Memory B cell (primary cell): ENCODE data around the gene MYLK.

Experiments used
- ATAC-seq: fragments of 150-1000 bp; cut with Tn5 transposase; 2 replicates; pipeline ENCODE4 v1.10.0; 2021; ENCODE audit warnings: low read depth, mild to moderate bottlenecking, moderate library complexity
- DNase-seq, 2 donors: peaks; one replicate each; pipeline ENCODE4 v3.0.0; 2022; ENCODE audit warnings: low spot score in 2 of 2
- H3K27ac Mint-ChIP-seq: one replicate; pipeline ENCODE4 v1.8.0; 2022; ENCODE audit warnings: mild to moderate bottlenecking, moderate library complexity, mixed read lengths
- H3K27me3 Mint-ChIP-seq: one replicate; pipeline ENCODE4 v1.8.0; 2022; ENCODE audit warnings: mixed read lengths
- H3K36me3 Mint-ChIP-seq: one replicate; pipeline ENCODE4 v1.8.0; 2022; ENCODE audit warnings: mild to moderate bottlenecking, mixed read lengths
- H3K4me1 Mint-ChIP-seq: one replicate; pipeline ENCODE4 v1.8.0; 2022; ENCODE audit warnings: mixed read lengths
- H3K4me3 Mint-ChIP-seq: one replicate; pipeline ENCODE4 v1.8.0; 2022; ENCODE audit warnings: mild to moderate bottlenecking, moderate library complexity, mixed read lengths
- H3K9me3 Mint-ChIP-seq: one replicate; pipeline ENCODE4 v1.8.0; 2022; ENCODE audit warnings: mixed read lengths

The MYLK gene

GRCh38 chr3:123678108-123678511 is 206.0 kb downstream of the MYLK start:
- Mint-ChIP-seq H3K27me3 (peaks cover 17% of the 10 kb centered on the region), H3K4me1 (no peaks in the 10 kb centered on the region), H3K36me3 (no peaks in the 10 kb centered on the region), H3K27ac (no peak overlapping the region), H3K9me3 (no peaks in the 10 kb centered on the region), H3K4me3 (no peak overlapping the region)
- ATAC-seq = no peak
- DNase-seq = no peak

GRCh38 chr3:123672429-123673146 is 211.5 kb downstream of the MYLK start:
- Mint-ChIP-seq H3K27ac (no peak overlapping the region), H3K36me3 (no peaks in the 10 kb centered on the region), H3K4me1 (peaks cover 4% of the 10 kb centered on the region), H3K27me3 (peaks cover 18% of the 10 kb centered on the region), H3K9me3 (no peaks in the 10 kb centered on the region), H3K4me3 (no peak overlapping the region)
- ATAC-seq (no peak), DNase-seq (no peak)

- Mint-ChIP-seq H3K36me3 (no peaks in the 10 kb centered on the region), H3K27me3 (peaks cover 25% of the 10 kb centered on the region), H3K9me3 (no peaks in the 10 kb centered on the region), H3K4me1 (peaks cover 8% of the 10 kb centered on the region), H3K27ac (no peak overlapping the region), H3K4me3 (no peak overlapping the region)
- DNase-seq = no peak
- ATAC-seq = no peak
Measured at GRCh38 chr3:123670743-123671142, 213.4 kb downstream of the MYLK start.

- H3K27me3 Mint-ChIP-seq = peaks cover 24% of the 10 kb centered on the region
- H3K9me3 Mint-ChIP-seq = no peaks in the 10 kb centered on the region
- no peaks in the 10 kb centered on the region for H3K36me3 Mint-ChIP-seq
- ATAC-seq = no peak
- DNase-seq = no peak
- H3K27ac Mint-ChIP-seq = no peak overlapping the region
- H3K4me3 Mint-ChIP-seq = no peak overlapping the region
- H3K4me1 Mint-ChIP-seq = peaks cover 10% of the 10 kb centered on the region
Measured at GRCh38 chr3:123668906-123669305, 215.2 kb downstream of the MYLK start.

GRCh38 chr3:123667784-123668183 is 216.3 kb downstream of the MYLK start:
- Mint-ChIP-seq H3K4me1 (peaks cover 10% of the 10 kb centered on the region), H3K36me3 (no peaks in the 10 kb centered on the region), H3K27ac (no peak overlapping the region), H3K9me3 (no peaks in the 10 kb centered on the region), H3K27me3 (peaks cover 28% of the 10 kb centered on the region), H3K4me3 (no peak overlapping the region)
- DNase-seq = no peak
- no peak for ATAC-seq

GRCh38 chr3:123664753-123665152 is 219.4 kb downstream of the MYLK start:
- no peaks in the 10 kb centered on the region for H3K9me3 Mint-ChIP-seq
- no peaks in the 10 kb centered on the region for H3K36me3 Mint-ChIP-seq
- H3K4me1 Mint-ChIP-seq = peaks cover 10% of the 10 kb centered on the region
- no peak for ATAC-seq
- no peak for DNase-seq
- peaks cover 22% of the 10 kb centered on the region for H3K27me3 Mint-ChIP-seq
- no peak overlapping the region for H3K4me3 Mint-ChIP-seq
- no peak overlapping the region for H3K27ac Mint-ChIP-seq

GRCh38 chr3:123663977-123664376 is 220.2 kb downstream of the MYLK start:
- H3K27ac Mint-ChIP-seq = no peak overlapping the region
- peaks cover 10% of the 10 kb centered on the region for H3K4me1 Mint-ChIP-seq
- H3K4me3 Mint-ChIP-seq = no peak overlapping the region
- ATAC-seq (no peak), DNase-seq (no peak)
- no peaks in the 10 kb centered on the region for H3K36me3 Mint-ChIP-seq
- H3K27me3 Mint-ChIP-seq = peaks cover 22% of the 10 kb centered on the region
- H3K9me3 Mint-ChIP-seq = no peaks in the 10 kb centered on the region

- no peaks in the 10 kb centered on the region for H3K36me3 Mint-ChIP-seq
- peaks cover 20% of the 10 kb centered on the region for H3K27me3 Mint-ChIP-seq
- peaks cover 5% of the 10 kb centered on the region for H3K4me1 Mint-ChIP-seq
- H3K27ac Mint-ChIP-seq = no peak overlapping the region
- no peak for ATAC-seq
- no peaks in the 10 kb centered on the region for H3K9me3 Mint-ChIP-seq
- no peak overlapping the region for H3K4me3 Mint-ChIP-seq
- no peak for DNase-seq
Measured at GRCh38 chr3:123661973-123662372, 222.2 kb downstream of the MYLK start.

- DNase-seq = no peak
- H3K36me3 Mint-ChIP-seq = no peaks in the 10 kb centered on the region
- no peak for ATAC-seq
- H3K9me3 Mint-ChIP-seq = no peaks in the 10 kb centered on the region
- no peak overlapping the region for H3K4me3 Mint-ChIP-seq
- H3K4me1 Mint-ChIP-seq = peaks cover 2% of the 10 kb centered on the region
- peaks cover 18% of the 10 kb centered on the region for H3K27me3 Mint-ChIP-seq
- H3K27ac Mint-ChIP-seq = no peak overlapping the region
Measured at GRCh38 chr3:123660900-123661299, 223.2 kb downstream of the MYLK start.

GRCh38 chr3:123660141-123660675 is 223.9 kb downstream of the MYLK start:
- Mint-ChIP-seq H3K36me3 (no peaks in the 10 kb centered on the region), H3K27me3 (peaks cover 15% of the 10 kb centered on the region), H3K4me3 (no peak overlapping the region), H3K9me3 (no peaks in the 10 kb centered on the region), H3K27ac (no peak overlapping the region), H3K4me1 (peaks cover 2% of the 10 kb centered on the region)
- ATAC-seq = no peak
- DNase-seq = no peak

GRCh38 chr3:123658852-123659206 is 225.3 kb downstream of the MYLK start:
- Mint-ChIP-seq H3K9me3 (no peaks in the 10 kb centered on the region), H3K27ac (no peak overlapping the region), H3K4me1 (no peaks in the 10 kb centered on the region), H3K36me3 (no peaks in the 10 kb centered on the region), H3K4me3 (no peak overlapping the region), H3K27me3 (peaks cover 15% of the 10 kb centered on the region)
- no peak for ATAC-seq
- DNase-seq = no peak

- Mint-ChIP-seq H3K4me3 (no peak overlapping the region), H3K9me3 (no peaks in the 10 kb centered on the region), H3K36me3 (no peaks in the 10 kb centered on the region), H3K27ac (no peak overlapping the region), H3K4me1 (no peaks in the 10 kb centered on the region), H3K27me3 (peaks cover 14% of the 10 kb centered on the region)
- DNase-seq (no peak), ATAC-seq (no peak)
Measured at GRCh38 chr3:123658118-123658851, 225.8 kb downstream of the MYLK start.

- Mint-ChIP-seq H3K36me3 (no peaks in the 10 kb centered on the region), H3K27me3 (peaks cover 12% of the 10 kb centered on the region), H3K27ac (no peak overlapping the region), H3K4me1 (no peaks in the 10 kb centered on the region), H3K9me3 (no peaks in the 10 kb centered on the region), H3K4me3 (no peak overlapping the region)
- DNase-seq (no peak), ATAC-seq (no peak)
Measured at GRCh38 chr3:123657568-123657967, 226.6 kb downstream of the MYLK start.

- Mint-ChIP-seq H3K4me1 (no peaks in the 10 kb centered on the region), H3K27me3 (peaks cover 12% of the 10 kb centered on the region), H3K4me3 (no peak overlapping the region), H3K27ac (no peak overlapping the region), H3K36me3 (no peaks in the 10 kb centered on the region), H3K9me3 (no peaks in the 10 kb centered on the region)
- DNase-seq (no peak), ATAC-seq (no peak)
Measured at GRCh38 chr3:123657111-123657510, 227.0 kb downstream of the MYLK start.
